GM21447 (cell line): ENCODE measurements around the gene CERS1.
A peak's percentile ranks its signal among the peaks of the same experiment; 100 is the strongest.
"Not testable (repeated sequence)": the region's sequence is repeated elsewhere in the genome, so short reads cannot be mapped to it uniquely, and the experiment has no call there.

ENCODE experiments used
- ATAC-seq: cut with Tn5 transposase; IDR thresholded peaks from one replicate; pipeline ENCODE4 v1.9.1; 2021; ENCODE audit not compliant: unreplicated experiment

The CERS1 gene

GRCh38 chr19:18919086-18919899 is 23.3 kb upstream of the CERS1 start, which contains the start of the genes COPE and DDX49:
Gene COPE (minus strand): TSS chr19:18919387. CDS start chr19:18919348, 39 bp downstream.
Gene DDX49 (plus strand): TSS chr19:18919715. CDS start chr19:18919742, 27 bp downstream.
- peak; percentile 90 for ATAC-seq

DNA sequence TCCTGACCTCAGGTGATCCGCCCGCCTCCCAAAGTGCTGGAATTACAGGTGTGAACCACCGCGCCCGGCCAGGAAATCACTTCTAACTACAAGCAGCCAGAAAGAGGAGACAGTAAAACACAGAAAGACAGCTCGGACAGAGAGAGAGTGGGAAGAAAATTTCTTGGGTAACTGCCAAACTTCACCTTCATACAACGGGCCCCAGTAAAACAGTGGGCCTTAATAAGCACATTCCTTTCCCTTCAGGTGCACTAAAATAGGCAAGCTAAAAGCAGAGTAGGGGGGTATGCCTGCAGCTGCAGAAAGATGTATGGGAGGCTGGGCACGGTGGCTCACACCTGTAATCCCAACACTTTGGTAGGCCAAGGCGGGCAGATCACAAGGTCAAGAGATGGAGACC is 21.6 kb upstream of the CERS1 start:
- not testable (repeated sequence) for ATAC-seq

- ATAC-seq = no peak
These were observed 19.7 kb upstream of the CERS1 start for GRCh38 chr19:18915639-18916038.

DNA sequence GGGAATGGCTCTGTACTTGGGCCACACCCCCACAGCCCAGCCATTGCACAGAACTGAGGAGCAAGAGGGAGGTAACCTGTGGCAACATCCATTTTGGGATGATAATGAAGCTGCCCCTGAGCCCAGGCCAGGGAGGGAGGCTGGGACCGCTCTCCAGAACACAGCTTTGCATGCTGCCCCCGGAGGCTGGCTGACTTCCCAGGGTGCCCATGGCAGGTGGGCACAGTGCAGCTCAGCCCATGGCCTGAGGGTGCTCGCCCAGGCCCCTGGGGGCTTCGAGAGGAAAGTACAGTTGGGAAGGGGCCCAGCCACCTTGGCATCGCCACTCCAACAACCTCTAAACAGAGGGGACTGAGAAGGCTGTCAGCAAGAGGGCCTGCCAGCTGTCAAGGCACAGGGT is 17.5 kb upstream of the CERS1 start:
- ATAC-seq = no peak

DNA sequence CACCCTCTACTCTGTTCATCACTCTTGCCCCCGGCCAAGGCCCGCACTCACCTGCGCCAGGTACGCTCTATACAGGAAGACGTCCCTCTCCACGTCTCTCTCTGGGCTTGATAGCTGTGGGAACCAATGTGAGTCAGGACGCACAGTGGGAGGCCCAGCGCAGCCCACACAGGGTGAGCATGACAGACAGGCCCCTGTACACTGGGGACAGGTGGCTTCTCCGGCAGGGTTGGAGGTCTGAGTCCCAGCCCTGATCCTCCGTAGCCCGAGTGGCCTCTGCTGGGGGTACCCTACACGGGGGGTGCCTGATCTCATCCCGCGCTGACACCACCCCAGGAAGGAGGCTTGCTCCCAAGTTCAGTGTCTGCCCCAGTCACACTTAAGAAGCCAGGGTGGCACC is 17.0 kb upstream of the CERS1 start:
- ATAC-seq = no peak

DNA sequence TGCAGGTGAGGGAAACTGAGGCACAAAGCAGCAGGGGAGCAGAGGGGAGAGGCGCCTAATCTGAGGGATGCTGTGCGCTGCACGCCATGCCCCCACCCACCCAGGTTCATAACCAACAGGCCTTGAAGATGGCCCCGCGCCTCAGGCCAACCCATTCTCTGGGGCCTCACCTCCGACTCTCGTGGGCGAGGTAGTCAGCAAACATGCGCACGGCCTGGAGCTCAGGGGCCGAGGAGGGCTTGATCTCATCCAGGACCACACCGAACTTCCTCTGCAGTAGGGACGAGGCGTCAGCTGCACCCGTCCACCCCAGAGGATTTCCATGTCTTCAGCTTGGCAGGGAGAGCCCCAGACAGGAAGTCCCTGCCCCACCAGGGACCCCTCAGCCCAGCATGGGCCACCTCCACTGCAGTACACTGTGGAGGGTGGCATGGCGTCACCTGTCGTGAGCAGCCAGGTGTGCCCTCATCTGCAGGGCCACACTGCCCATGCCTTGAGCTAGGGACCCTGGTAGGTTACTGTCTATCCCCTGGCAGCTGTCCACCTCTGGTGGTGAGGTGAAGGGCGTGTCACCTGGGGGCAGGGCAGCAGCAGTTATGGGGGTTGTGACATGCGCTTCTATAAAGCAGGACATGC is 15.0 kb upstream of the CERS1 start:
- ATAC-seq = no peak

- ATAC-seq = no peak
These were observed 14.1 kb upstream of the CERS1 start for GRCh38 chr19:18910010-18910409.

GRCh38 chr19:18908917-18909619 is 13.1 kb upstream of the CERS1 start:
- no peak for ATAC-seq

- no peak for ATAC-seq
These were observed 10.9 kb upstream of the CERS1 start for GRCh38 chr19:18906605-18907519.

- ATAC-seq = no peak
These were observed 9.7 kb upstream of the CERS1 start for GRCh38 chr19:18905513-18906236.

DNA sequence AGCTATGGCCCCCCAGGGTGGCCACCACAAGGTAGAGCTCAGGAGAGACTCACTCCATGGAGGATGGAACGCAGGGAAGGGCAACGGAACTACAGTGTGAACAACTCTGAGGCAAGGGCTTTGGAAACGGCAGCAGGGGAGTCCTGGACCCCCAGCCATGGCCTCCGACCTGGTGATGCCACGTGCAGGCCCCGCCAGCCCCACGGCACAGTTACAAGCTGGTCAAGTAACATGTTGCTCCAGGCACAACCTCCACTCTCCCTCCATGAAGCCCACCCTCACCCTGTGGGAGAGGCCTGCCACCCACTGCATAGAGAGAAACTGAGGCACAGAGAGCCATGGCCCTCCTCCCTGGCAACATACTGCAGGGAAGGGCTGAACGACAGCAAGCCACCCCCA is 9.1 kb upstream of the CERS1 start:
- ATAC-seq = no peak

- ATAC-seq = no peak
These were observed 8.5 kb upstream of the CERS1 start for GRCh38 chr19:18904334-18905057.

DNA sequence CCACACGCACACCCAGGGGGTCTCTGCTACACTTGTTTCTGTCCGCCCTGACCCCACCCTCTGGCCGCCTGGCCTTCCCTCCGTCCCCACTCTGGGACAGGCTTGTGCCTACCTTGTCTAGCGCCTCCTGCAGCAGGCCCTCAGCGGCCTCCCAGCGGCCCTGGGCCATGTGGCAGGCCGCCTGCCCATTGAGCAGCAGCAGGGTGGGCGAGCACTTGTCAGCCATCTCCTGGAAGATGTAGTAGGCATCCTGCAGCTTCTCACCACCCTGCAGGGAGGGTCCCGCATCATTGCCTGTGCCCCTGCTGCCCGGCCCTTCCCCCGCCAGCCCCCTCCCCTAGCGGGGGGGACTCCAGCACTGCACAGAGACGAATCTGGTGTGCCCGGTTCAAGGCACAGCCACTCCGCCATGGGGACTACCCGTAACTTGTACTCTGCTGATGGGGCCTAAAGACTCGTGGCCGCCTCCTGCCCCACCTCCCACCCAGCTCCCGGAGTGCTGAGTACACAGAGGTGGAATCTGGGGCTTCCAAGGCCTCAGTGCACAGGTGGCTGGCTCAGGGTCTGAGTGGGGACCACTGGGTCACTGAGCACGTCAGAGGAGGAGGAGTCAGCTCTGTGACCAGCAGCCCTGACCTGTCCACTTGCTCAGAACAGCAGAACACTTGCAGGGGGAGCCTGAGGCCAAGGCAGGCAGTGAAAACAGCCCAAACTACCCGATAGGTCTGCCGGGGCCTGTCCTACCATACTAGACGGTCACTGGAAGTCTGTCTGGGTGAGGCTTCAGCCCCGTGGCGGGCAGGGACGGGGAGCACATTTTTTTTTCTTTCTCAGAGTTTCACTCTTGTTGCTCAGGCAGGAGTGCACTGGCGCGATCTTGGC is 7.4 kb upstream of the CERS1 start:
- no peak for ATAC-seq

DNA sequence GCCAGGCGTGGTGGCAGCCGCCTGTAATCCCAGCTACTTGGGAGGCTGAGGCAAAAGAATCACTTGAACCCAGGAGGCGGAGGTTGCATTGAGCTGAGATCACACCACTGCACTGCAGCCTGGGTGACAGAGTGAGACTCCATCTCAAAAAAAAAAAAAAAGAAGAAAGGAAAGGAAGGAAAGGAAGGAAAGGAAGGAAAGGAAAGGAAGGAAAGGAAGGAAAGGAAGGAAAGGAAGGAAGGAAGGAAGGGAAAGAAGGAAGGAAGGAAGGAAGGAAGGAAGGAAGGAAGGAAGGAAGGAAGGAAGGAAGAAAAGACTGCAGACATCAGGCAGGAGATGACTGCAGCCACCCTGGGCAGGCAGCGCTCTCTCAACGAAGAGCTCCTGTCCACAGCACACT is 6.6 kb upstream of the CERS1 start:
- not testable (repeated sequence) for ATAC-seq

- ATAC-seq = no peak
These were observed 5.5 kb upstream of the CERS1 start for GRCh38 chr19:18901491-18901890.

- no peak for ATAC-seq
These were observed 4.9 kb upstream of the CERS1 start for GRCh38 chr19:18900700-18901481.
